HG02588 (cell line): Measurements from ENCODE around the gene SH3GL2.

Experiments used
- ATAC-seq: cut with Tn5 transposase; IDR thresholded peaks from one replicate; pipeline ENCODE4 v1.9.1; 2021; ENCODE audit warnings: mild to moderate bottlenecking, moderate library complexity; ENCODE audit not compliant: unreplicated experiment

SH3GL2 gene

DNA sequence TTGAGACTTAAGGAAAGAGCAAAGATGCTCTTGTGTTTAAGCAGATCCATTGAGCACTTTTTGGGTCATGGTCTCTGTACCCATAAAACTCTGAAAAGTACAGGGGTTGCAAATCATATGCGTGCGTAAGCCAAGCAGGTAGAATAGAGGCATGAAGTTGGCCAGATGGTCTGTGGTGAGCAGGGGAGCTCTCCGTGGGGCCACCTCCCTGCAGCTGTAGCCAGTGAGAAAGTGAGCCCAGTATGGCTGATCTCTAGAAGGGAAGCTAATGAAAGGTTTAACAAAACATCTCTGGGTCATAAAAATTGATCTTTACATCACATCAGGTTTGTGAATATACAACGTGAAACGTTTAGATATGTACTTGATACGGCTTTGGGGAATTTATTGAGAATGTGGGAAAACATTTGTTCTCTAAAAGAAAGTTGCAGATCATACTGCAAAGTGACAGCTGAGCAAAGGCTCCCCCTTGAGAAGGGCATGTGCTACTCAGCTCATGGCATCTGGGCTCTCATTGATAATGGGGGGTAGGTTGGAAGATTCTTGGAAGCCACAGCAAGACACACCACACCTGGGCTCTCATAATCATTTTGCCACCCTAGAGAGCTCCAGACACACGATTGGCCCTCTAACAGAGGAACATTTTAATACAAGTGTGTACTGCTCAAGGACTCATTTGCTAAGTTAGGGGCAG, 30.6 kb downstream of the SH3GL2 start:
- no peak for ATAC-seq

DNA sequence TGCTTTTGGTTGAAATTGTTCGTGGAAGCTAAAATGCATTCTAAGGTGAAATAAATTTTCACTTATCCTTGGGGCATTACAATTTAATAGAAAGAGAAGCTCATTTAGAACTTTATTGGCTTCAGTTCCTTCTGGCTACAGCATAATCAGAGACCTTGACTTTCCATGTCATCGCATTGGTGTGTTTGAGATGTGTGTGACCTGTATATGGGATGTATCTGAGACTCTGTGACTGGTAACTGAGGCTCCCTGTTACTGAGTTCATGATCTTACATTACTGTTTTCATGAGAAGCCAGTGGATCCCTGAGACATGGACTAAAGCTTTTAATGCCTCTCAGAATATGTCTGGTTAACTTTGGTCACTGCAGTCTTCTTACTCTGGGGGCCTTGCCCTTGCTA, 32.5 kb downstream of the SH3GL2 start:
- ATAC-seq: no peak

DNA sequence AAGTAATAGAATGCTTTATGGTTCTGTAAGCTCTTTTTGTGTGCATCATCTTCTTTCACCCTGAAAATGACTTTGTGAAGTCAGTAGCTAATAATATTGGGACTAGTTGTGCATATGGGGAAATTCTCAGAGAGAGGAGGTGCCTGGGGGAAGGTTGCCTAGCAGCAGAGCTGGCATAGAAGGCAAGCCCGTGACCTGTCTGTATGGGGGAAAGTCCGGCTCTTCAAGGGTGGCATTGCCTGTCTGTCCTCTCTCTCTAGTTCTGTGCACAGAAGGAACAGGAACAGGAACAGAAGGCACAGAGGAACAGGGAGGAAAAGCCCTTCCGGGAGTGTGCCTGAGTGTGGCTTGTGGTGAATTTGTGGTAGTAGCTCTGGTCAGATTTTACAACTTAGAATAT, 33.1 kb downstream of the SH3GL2 start:
- ATAC-seq: no peak

DNA sequence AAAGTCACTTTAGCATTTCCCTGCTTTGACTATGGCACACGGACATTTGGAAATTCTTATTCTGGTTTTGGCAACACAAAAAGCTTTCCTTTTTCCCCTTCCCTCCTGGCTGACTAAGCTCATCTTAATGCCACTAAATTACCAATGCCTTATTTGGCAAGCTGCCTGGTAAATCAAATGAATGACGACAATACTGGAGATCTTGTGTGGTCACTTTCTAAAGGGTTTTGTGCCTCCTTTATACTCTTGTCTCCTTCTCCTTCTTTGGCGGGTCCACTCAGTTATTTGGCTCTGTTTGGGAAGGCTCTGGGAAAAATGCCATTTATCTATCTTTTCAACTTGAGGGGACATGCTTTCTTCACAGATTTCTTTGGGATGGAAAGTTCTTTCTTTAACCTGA, 34.9 kb downstream of the SH3GL2 start:
- no peak for ATAC-seq

DNA sequence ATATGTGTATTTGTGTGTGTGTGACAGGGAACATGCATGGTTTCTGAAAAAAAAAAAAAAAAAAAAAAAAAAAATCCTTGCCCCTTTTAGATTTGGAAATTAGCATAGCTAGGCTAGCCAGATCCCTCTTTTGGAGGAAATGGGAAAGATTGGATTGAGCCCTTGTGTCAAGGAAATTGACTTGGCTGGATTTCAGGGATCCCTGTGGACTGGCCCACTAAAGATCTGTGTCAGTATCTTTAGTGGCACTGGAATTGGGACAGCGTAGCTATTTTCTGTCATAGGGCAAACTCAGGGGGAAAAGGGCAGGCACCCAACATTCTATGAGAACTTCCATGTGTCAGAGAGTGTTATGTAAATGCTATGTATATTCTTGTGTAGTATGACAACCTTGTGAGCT, 35.4 kb downstream of the SH3GL2 start:
- no peak for ATAC-seq

DNA sequence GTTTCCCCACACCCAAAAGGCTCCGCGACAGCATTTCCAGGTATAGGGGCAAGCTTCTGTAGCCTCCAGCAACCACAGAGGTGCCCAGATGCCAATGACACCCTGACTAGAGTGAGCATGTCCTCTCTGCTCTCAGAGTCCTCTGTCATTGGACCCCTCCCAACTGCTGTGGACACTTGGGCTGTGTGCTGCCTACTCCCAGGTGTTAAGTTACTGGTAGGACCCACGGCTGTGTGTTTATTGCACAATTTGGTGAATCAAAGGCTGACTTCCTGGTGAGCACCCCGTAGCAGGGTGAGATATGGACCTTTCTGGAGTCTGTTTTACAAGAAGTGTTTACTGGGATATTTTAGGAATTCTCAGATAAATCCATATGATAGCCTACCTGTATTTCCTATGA, 36.0 kb downstream of the SH3GL2 start:
- ATAC-seq: no peak

DNA sequence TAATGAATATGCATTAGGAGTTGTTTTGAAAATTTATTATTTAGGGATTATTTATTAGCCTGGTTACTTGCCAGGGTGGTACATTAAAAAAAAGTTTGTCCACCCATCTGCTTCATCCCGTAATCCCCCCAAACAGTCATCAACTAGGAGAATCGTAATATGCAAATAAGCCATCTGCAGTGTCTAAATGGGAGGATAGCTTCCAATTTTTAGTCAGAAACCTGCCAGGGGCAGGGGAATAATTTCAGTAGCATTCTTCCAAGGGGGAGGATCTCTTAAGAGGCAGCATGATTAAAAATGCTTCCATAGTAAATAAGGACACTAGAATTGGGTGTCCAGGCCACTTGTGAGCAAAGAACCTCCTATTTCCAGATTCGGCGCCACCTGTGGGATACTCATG, 43.3 kb downstream of the SH3GL2 start:
- ATAC-seq: no peak

DNA sequence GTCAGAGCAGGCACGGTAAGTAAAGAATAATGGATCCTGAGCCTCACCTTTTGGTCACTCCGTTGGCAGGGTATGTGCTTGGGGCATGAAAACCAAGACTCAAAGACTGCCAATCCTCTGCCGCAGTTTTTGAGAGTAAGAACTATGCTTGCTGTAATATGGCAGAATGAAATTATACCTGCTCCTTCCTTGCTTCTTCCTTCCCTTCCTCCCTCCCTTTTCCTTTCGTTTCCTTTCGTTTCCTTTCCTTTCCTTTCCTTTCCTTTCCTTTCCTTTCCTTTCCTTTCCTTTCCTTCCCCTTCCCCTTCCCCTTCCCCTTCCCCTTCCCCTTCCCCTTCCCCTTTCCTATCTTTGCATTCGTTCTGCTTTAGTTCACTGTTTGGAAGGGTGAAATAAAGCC, 43.9 kb downstream of the SH3GL2 start:
- no peak for ATAC-seq

DNA sequence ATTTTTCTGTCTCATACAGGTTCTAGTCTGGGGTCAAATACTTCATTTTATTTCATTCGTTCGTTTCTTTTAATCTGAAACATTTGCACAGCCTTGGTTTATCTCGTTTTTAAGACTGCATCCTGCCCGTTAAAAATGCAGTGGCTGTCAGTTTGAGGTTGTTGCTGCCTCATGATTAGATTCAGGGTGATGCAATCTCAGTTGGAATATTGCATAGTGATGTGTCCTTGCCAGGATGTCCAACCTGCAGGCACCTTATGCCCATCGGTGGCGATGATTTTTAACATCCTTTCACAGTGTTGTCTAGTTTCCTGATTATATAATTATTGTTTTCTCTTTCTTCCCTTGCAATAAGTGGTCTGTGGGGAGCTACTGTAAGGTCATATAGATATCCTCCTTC, 45.1 kb downstream of the SH3GL2 start:
- no peak for ATAC-seq

DNA sequence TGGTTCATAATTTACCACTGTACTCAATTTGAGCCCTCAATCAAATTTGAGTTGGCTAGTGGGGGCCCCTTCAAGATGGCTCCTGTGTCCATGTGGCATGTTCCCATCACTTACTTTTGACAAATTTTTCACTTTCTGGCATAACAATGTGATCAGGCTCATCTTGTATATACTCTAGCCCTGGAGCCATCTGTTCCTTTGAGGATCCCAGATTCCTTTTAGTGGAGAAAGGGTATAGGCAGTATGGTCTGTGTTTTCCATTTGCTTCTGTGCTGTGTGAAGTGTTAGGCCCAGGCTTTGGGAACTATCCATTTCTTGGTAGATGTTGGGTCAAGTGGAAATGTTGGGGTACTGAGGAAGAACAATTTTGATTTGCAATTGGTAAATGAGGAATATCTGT, 45.7 kb downstream of the SH3GL2 start:
- ATAC-seq: no peak

DNA sequence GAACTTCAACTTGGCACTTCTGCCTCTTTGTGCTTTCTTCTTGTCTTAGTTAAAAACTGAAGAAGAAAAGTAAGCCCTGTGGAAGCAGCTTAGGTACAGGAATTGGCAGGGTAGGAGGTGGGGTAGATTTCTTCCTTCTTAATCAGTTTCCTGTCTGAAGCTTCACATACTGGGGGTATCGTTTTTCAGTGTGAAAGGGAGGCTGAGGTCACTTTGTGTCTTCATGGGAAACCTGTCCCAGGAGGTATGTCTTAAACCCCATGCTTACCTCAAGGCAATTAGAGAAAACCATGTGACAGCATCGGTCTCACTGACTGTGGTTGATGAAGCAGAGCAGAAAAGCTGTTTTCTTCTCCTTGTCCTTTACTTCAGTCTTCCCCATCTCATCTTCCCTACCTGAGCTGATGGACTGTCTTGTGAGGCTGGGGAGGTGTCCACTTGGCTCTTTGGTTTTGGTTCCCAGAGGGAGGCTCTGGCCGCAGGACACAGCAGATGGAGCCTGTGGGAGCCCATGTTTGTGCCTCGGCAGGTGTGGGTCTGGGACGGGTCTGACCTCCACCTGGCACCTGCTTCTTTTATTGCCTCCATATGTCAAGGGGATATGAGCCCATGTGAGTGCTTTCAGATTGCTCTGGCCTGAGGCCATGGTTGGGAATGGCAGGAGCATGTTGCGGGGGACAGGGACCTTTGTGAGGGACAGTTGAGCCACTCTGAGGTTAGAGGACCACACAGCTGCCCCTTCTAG, 47.0 kb downstream of the SH3GL2 start:
- ATAC-seq: no peak

DNA sequence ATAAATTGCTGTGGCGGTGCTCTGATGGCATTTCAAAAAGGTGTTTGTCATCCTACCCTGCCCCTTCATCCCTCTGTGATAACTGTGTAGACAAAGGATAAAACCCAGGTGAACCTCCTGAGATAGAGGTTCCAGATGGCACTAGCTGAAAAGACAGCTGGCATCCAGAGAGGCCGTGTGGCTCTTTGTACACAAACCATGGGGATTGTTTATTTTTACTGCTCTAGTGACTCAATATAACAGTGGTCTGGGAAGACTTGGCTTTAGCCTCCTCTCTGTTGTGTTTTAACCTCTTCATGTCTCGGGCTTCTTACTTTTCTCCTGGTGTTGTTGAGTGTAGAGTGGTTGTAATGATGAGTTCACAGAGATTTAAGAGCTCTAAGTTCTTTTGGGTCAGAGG, 48.8 kb downstream of the SH3GL2 start:
- ATAC-seq: no peak

DNA sequence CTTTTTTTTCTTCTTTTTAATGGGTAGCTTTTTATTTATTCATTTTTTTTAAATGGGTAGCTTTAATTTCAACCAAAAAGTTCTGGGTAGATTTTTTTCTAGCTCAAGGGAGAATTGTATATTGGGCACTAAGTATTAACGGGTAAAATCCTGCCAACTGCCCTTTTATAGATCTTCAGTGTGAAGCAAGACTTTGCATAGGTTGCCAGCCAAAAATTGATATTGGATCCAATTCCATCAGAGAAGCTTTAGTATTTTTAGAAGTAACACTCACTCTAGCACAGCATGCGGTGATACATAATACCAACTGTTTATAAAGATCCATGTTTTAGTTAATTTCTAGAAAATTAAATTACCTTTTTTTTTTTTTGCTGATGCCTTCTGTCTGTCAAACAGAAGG, 49.8 kb downstream of the SH3GL2 start:
- ATAC-seq: no peak

DNA sequence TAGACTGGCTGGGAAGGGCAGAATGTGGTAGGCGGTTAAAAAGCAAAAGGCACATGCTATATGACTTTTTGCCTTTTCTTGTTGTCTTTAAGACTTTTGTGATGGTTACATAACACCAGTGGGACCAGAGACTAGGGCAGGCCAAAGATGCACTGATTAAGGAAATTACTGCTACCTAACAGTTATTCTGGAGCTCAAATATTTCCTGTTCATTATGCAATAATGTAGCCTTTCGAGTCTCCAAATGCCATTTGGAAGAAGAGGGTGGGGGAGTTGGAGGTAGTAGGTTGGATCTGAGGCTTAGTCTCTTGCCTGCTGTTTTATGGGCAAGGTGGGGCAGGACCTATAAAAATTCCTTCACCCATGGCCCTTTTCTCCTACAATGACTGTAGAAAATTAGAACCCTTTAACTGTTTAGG, 51.7 kb downstream of the SH3GL2 start:
- ATAC-seq: no peak

DNA sequence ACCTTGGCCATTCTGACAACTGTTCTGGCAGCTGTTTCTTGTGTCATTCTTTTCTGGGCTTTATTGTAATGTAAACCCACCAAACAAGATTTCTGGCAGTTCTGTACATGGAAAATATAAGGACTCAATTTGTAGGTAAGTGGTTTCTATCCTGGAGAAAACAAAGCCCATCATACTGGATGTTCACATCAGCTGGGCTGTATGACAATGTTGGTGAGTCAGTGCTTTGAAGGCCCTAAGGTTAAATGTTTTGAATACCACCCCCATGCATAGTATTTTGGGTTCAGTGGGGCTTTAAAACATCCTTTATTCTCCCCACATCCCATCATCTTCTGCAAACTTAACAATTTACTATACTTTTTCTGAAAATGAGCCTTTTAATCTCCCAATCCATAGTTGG, 52.5 kb downstream of the SH3GL2 start:
- no peak for ATAC-seq

DNA sequence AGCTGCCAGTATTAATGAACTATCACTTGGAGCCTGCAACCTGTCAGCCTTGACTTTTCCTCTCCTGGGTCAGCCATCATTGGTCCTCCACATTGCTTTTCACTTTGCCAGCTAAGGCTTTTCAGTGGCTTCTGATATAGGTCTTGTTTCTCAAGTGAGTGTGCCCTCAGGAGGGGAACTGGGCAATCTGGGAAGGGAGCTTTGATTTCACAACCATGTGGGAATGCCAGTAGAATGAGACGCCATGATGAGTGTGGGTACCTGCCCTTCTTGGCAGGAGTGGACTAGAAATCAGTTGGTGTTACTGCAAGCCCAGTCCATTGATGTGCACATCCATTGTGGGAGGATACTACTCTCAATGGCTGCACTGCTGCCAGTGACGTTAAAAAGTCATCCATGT, 54.1 kb downstream of the SH3GL2 start:
- no peak for ATAC-seq

DNA sequence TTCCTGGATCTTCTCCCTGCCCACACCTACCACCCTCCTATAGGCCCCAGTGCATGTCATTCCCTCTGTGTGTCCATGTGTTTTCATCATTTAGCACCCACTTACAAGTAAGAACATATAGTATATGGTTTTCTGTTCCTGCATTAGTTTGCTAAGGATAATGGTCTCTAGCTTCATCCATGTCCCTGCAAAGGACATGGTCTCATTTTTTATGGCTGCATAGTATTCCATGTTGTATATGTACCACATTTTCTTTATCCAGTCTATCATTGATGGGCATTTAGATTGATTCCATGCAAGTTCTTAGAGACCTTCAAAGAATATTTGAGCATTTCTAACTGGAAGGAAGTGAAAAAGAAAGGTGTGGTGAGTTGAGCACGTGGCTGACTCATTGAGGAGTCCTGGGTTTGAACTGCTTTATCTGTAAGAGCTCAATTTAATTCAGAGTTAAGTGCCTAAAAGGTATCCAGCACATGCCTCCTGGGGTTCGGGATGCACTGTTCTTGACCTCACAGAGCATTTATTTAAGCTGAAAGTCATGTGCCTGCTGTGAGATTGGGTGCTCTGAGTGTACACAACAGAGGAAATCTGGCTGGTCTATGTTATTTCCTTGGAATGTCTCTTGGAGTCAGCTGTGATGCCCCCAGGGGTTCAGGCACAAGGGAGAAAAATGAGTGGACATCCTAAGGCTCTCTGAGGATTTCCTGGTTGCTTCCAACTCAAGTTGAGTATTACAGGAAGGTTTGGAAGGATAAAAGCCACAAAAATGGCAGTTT, 56.4 kb downstream of the SH3GL2 start:
- no peak for ATAC-seq

DNA sequence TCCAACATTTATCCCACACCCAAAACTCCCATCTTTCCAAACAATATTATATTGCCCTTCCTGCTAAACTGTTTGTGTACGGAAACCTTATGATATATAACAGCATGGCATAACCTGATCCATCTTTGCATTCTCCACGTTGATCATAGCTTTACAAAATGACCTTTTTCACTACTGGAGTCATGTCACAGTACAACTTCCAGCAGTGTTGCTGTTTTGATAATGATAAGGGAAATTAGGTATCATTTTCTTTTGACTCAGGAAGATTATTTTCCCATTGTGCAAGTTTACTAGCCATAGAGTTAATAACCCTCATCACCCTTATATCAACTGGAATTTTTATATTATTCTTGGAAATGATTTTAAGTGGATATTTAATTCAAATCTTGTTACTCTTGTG, 57.5 kb downstream of the SH3GL2 start:
- ATAC-seq: no peak

DNA sequence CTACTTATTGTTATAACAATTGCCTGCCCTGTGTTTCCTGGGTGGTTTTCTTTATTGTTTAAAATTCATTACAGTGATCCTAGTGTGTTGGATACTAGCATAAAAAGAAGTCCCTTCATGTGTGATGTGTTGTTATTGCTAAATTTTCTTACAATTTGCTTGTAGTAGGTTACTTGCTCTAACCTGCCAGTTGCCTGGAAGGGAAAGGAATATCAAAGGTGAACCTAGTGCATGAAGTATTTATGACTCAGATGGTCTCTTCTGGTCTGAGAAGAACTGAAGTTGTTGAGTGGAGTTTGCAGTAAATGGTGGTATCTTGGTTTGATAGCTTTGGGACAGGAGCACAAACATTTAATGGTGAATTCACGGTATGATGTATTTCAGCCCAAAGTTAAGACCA, 58.0 kb downstream of the SH3GL2 start:
- no peak for ATAC-seq

DNA sequence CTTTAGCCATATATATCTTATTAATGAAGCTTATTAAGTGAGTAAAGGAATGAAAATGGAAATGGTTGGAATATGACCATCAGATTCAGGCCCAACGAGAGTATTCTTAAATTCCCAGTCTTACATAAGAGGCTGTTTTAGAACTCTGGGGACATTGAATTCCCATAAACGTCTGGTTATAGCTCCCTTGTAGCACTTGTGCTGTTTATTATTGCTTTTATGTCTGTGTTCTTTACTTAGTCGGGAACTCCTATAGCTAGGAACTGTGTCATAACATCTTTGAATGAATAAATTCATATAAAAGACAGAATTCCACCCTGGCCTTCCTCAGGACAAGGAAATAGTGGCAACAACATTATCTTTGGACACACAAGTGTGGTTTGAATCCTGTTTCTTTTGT, 58.4 kb downstream of the SH3GL2 start:
- no peak for ATAC-seq

DNA sequence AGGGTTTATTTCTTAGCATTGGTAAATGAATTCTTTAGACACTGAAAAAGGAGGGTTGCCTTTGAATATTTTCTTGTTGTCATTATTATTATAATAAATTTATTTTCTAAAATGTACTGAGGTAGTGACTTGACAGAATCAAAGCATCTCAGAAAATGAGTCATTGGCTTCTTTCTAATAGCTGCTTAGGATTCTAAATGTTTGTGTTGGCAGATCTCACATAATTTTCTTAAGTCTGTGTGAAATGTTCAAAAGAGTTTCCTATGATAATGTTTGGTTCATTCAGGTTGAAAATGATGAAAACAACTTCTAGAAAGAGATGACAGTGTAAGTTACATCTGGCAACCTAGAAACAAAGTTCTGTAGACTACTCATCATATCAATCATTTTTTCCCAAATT, 69.7 kb downstream of the SH3GL2 start:
- no peak for ATAC-seq

DNA sequence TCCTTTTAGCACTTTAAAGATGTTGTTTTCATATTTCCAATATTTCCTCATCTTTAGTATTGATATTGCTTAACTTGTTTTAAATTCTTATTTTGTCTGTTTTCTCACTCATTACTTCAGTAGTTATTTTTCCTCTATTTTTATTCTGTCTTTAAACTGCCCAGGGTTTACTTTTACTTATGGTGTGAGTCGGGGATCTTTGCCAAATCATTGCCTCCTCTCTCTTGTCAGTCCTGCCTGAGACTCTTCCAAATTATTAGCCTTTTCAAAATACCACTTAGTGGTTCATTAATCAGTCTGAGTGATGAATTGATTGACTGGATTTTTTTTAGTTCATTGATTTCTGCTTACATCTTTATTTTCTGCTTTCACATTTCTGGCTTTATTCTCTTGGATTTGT, 72.9 kb downstream of the SH3GL2 start:
- no peak for ATAC-seq
